ENCODE results near the gene ZFP42.
"Not testable (repeated sequence)": the region's sequence is repeated elsewhere in the genome, so short reads cannot be mapped to it uniquely, and the experiment has no call there.

ZFP42 gene

GRCh38 chr4:187995322-187996207, at the start of gene ZFP42:
Gene ZFP42 (plus strand): TSS chr4:187995771. CDS start chr4:188002808, 7,037 bp downstream.
- FAIRE-seq (no peak), DNase-seq (ENCODE audit: insufficient read length, low spot score) (no peak)
- no peak for TF ChIP-seq POLR2A (IDR thresholded peaks at IDR 0.05; ENCODE audit: low read depth, low read length)

GRCh38 chr4:187961171-187961570, 34.4 kb upstream of the ZFP42 start:
- FAIRE-seq (no peak), DNase-seq (ENCODE audit: insufficient read length, low spot score) (no peak)
- TF ChIP-seq POLR2A (IDR thresholded peaks at IDR 0.05; ENCODE audit: low read depth, low read length): no peak

GRCh38 chr4:187961961-187962360, 33.6 kb upstream of the ZFP42 start:
- no peak for TF ChIP-seq POLR2A (IDR thresholded peaks at IDR 0.05; ENCODE audit: low read depth, low read length)
- DNase-seq (ENCODE audit: insufficient read length, low spot score) (no peak), FAIRE-seq (no peak)

GRCh38 chr4:187962926-187963325, 32.6 kb upstream of the ZFP42 start:
- no peak for DNase-seq (ENCODE audit: insufficient read length, low spot score)
- no peak for TF ChIP-seq POLR2A (IDR thresholded peaks at IDR 0.05; ENCODE audit: low read depth, low read length)
- no peak for FAIRE-seq

GRCh38 chr4:187965726-187966125, 29.8 kb upstream of the ZFP42 start:
- FAIRE-seq: no peak
- TF ChIP-seq POLR2A (IDR thresholded peaks at IDR 0.05; ENCODE audit: low read depth, low read length): no peak
- no peak for DNase-seq (ENCODE audit: insufficient read length, low spot score)

GRCh38 chr4:187972135-187972534, 23.4 kb upstream of the ZFP42 start:
- no peak for DNase-seq (ENCODE audit: insufficient read length, low spot score)
- no peak for FAIRE-seq
- TF ChIP-seq POLR2A (IDR thresholded peaks at IDR 0.05; ENCODE audit: low read depth, low read length): no peak

- DNase-seq (ENCODE audit: insufficient read length, low spot score): no peak
- no peak for FAIRE-seq
- no peak for TF ChIP-seq POLR2A (IDR thresholded peaks at IDR 0.05; ENCODE audit: low read depth, low read length)
These were observed 11.8 kb upstream of the ZFP42 start for GRCh38 chr4:187983746-187984145.

GRCh38 chr4:187992971-187993370, 2.6 kb upstream of the ZFP42 start:
- DNase-seq (ENCODE audit: insufficient read length, low spot score): no peak
- no peak for TF ChIP-seq POLR2A (IDR thresholded peaks at IDR 0.05; ENCODE audit: low read depth, low read length)
- FAIRE-seq: no peak

- TF ChIP-seq POLR2A (IDR thresholded peaks at IDR 0.05; ENCODE audit: low read depth, low read length): no peak
- FAIRE-seq (no peak), DNase-seq (ENCODE audit: insufficient read length, low spot score) (peak; percentile 26)
These were observed 1.7 kb upstream of the ZFP42 start for GRCh38 chr4:187993827-187994226.

GRCh38 chr4:187996502-187997177, 1.1 kb downstream of the ZFP42 start:
- no peak for TF ChIP-seq POLR2A (IDR thresholded peaks at IDR 0.05; ENCODE audit: low read depth, low read length)
- DNase-seq (ENCODE audit: insufficient read length, low spot score) (no peak), FAIRE-seq (no peak)

- DNase-seq (ENCODE audit: insufficient read length, low spot score); FAIRE-seq: not testable (repeated sequence)
These were observed 2.4 kb downstream of the ZFP42 start for GRCh38 chr4:187997991-187998390.

- no peak for FAIRE-seq
These were observed 3.9 kb downstream of the ZFP42 start for GRCh38 chr4:187999406-187999932.

GRCh38 chr4:188002323-188002722, 6.8 kb downstream of the ZFP42 start:
- peak; percentile 18 for DNase-seq (ENCODE audit: insufficient read length, low spot score)
- FAIRE-seq: no peak
- TF ChIP-seq POLR2A (IDR thresholded peaks at IDR 0.05; ENCODE audit: low read depth, low read length): no peak

More at GRCh38 chr4:187999406-187999932, 3.9 kb downstream of the ZFP42 start:
- no peak for DNase-seq (ENCODE audit: insufficient read length, low spot score)
- TF ChIP-seq POLR2A (IDR thresholded peaks at IDR 0.05; ENCODE audit: low read depth, low read length): no peak

GRCh38 chr4:188002751-188003150, 7.2 kb downstream of the ZFP42 start:
- DNase-seq (ENCODE audit: insufficient read length, low spot score): no peak
- FAIRE-seq: no peak
- TF ChIP-seq POLR2A (IDR thresholded peaks at IDR 0.05; ENCODE audit: low read depth, low read length): no peak

Data from H54 (cell line).